Left lung (tissue), 10 donors: Measurements from ENCODE around the gene EXOC1. TPM values are rescaled to one million over a fixed set of nuclear protein-coding genes. Genes with fewer than 3 reads are reported as not detected.

Experiments
- ATAC-seq: fragments of 200-7000 bp; cut with Tn5 transposase; one replicate; pipeline ENCODE4 v1.9.1; 2020; ENCODE audit warnings: moderate library complexity
- DNase-seq, 4 donors: peaks; one replicate each; pipeline ENCODE4 v3.0.0-alpha.2; 2013 to 2020
- H3K27ac ChIP-seq, 2 donors: fragments of 200-600 bp; sonication (generic) in 1 of 2; one replicate each; pipeline versions ENCODE4 v1.5.0 to v1.8.0; 2020 to 2021
- H3K27me3 ChIP-seq, 2 donors: fragments of 200-600 bp; sonication (generic) in 1 of 2; one replicate each; pipeline versions ENCODE4 v1.5.0 to v1.8.0; 2020 to 2021
- H3K36me3 ChIP-seq, 2 donors: fragments of 200-600 bp; sonication (generic) in 1 of 2; one replicate each; pipeline versions ENCODE4 v1.5.0 to v1.8.0; 2020 to 2021
- H3K4me1 ChIP-seq, 2 donors: fragments of 200-600 bp; one replicate each; pipeline ENCODE4 v1.8.0; 2021
- H3K4me3 ChIP-seq, 2 donors: fragments of 200-600 bp; sonication (generic) in 1 of 2; one replicate each; pipeline versions ENCODE4 v1.5.0 to v1.8.0; 2020 to 2021; ENCODE audit warnings: mild to moderate bottlenecking in 1 of 2
- H3K9me3 ChIP-seq, 2 donors: fragments of 200-600 bp; sonication (generic) in 1 of 2; one replicate each; pipeline versions ENCODE4 v1.5.0 to v1.8.0; 2020 to 2021
- intact Hi-C, 2 donors: fragments of 100-400 bp; cut with DNase I; formaldehyde crosslinking; loops; one replicate each; pipeline versions ENCODE4 v1.11.2 to v1.14.2; 2022
- polyA plus RNA-seq, 6 donors: library from polyadenylated mRNA; unstranded; fragments of 120-200 nt; gene quantifications; one replicate each; pipeline ENCODE4 v1.2.1, GENCODE V29; 2013; ENCODE audit not compliant: insufficient read length in 6 of 6
- total RNA-seq, 2 donors: library from RNA; stranded (reverse); fragmentation: NEBNext Ultra II Directional; extraction: Animal tissue kit (Norgen Biotek cat#: 25700); gene quantifications; one replicate each; pipeline ENCODE4 v1.2.1, GENCODE V29; 2021
- TF ChIP-seq, protein P1 (sequence below), 2 donors: fragments of 200-600 bp; sonication (generic) in 1 of 2; IDR thresholded peaks; one replicate each; pipeline versions ENCODE4 v1.5.0 to v1.8.0; 2021; ENCODE audit warnings: antibody characterized with exemption in 2 of 2
- donor health status: DM: no; HTN: yes; CAD: no.
- donor health status: DM: no; HTN: no; CAD: no.

Gene EXOC1
- total and polyA plus RNA-seq, 8 donors, result 30.1 to 53.7 (median 48.0) TPM

DNA sequence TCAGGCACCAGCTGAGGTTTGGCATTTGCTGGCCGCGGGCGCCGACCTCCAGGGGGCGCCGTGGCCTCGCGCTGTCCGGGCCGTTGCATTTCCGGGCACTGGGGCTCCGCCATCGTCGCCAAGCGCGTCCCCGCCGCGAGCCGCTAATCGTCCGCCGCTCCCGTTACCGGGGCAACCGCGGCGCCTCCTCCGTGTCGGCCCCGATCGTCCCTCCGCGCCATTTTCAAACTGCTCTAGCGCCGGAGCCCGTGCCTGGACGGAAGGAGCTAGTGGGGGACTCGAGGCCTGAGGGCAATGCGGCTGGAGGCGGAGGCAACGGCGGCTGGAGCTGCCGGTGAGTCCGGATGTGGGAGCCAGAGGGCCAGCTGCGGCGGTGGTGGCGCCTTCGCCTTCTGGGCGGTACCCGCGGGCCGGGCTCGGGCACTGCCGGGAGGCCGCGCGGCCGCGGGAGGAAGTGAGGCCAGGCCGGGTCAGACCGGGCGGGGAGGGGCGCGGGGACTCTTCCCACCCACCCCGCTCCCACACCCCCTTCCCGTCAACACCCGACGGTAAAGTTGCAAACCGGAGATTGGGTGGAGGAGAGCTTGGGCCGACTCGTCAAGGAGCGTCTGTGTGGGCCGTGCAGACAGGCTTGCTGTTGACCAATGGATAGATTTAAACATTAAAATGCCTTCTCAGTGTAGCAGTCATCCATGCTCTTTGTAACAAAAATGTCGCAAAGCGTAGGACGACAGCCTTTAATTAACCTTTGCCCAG lies 95.5 kb downstream of the EXOC1 start, which contains the start of gene CEP135:
CEP135 (plus strand) TSS at position 220 of the 756 bp plus-strand sequence. CDS start 3,186 bp downstream, outside the sequence.
- Histone ChIP-seq H3K4me1 (peaks cover 4 to 28% of the 10 kb centered on the region in 2 donors), H3K9me3 (no peaks in the 10 kb centered on the region), H3K27ac (peak within 1 kb of the TSS; percentile 95 to 100), H3K36me3 (peaks cover 0 to 14% of the 10 kb centered on the region in 2 donors), H3K4me3 (peak within 1 kb of the TSS; percentile 58 to 66), H3K27me3 (no peaks in the 10 kb centered on the region)
- DNase-seq (peak; percentile 94 to 99 (median 96)), ATAC-seq (peak; percentile 96)
- intact Hi-C loops, result loop anchor here in 1 of 2 donors (10.0 kb wide), 1 partner anchor 356 kb away; no protein-coding TSS in a partner anchor
- TF ChIP-seq, protein P1, sequence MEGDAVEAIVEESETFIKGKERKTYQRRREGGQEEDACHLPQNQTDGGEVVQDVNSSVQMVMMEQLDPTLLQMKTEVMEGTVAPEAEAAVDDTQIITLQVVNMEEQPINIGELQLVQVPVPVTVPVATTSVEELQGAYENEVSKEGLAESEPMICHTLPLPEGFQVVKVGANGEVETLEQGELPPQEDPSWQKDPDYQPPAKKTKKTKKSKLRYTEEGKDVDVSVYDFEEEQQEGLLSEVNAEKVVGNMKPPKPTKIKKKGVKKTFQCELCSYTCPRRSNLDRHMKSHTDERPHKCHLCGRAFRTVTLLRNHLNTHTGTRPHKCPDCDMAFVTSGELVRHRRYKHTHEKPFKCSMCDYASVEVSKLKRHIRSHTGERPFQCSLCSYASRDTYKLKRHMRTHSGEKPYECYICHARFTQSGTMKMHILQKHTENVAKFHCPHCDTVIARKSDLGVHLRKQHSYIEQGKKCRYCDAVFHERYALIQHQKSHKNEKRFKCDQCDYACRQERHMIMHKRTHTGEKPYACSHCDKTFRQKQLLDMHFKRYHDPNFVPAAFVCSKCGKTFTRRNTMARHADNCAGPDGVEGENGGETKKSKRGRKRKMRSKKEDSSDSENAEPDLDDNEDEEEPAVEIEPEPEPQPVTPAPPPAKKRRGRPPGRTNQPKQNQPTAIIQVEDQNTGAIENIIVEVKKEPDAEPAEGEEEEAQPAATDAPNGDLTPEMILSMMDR (IDR thresholded peaks at IDR 0.05), result peak; percentile 92 to 95

GRCh38 chr4:55949482-55949802 lies 96.0 kb downstream of the EXOC1 start:
- intact Hi-C loops, result loop anchor here in 1 of 2 donors (10.0 kb wide), 1 partner anchor 355 kb away; no protein-coding TSS in a partner anchor

GRCh38 chr4:55951191-55951922 lies 97.9 kb downstream of the EXOC1 start:
- ATAC-seq, result no peak
- no peaks in the 10 kb centered on the region for H3K27me3 ChIP-seq
- H3K4me1 ChIP-seq, result peaks cover 4 to 28% of the 10 kb centered on the region in 2 donors
- no peaks in the 10 kb centered on the region for H3K9me3 ChIP-seq
- peaks cover 0 to 36% of the 10 kb centered on the region in 2 donors for H3K36me3 ChIP-seq
- intact Hi-C loops, result no loop called here
- TF ChIP-seq, protein P1 (IDR thresholded peaks at IDR 0.05), result no peak
- H3K27ac ChIP-seq, result peak overlapping the region in 1 of 2 donors; percentile 100
- no peak overlapping the region for H3K4me3 ChIP-seq
- no peak for DNase-seq

More at GRCh38 chr4:55949482-55949802, 96.0 kb downstream of the EXOC1 start:
- peak overlapping the region; percentile 58 to 66 for H3K4me3 ChIP-seq
- H3K4me1 ChIP-seq, result peaks cover 4 to 28% of the 10 kb centered on the region in 2 donors
- no peaks in the 10 kb centered on the region for H3K27me3 ChIP-seq
- peaks cover 0 to 20% of the 10 kb centered on the region in 2 donors for H3K36me3 ChIP-seq
- H3K27ac ChIP-seq, result peak overlapping the region; percentile 95 to 100
- no peaks in the 10 kb centered on the region for H3K9me3 ChIP-seq
- no peak for DNase-seq
- TF ChIP-seq, protein P1 (IDR thresholded peaks at IDR 0.05), result no peak
- no peak for ATAC-seq

Other genes starting within 250 kb of the EXOC1 start
- gene NMU, start 217.3 kb upstream of the EXOC1 start, total RNA-seq, result 1 to 10 TPM in 1 of 2 donors, under 1 TPM in 1; 0.81 to 5.7 TPM
- gene NMU, start 217.3 kb upstream of the EXOC1 start, polyA plus RNA-seq, result 10 to 100 TPM in 1 of 6 donors, 1 to 10 TPM in 5; 3.4 to 36.2 (median 4.7) TPM
- gene EXOC1L, start 33.9 kb upstream of the EXOC1 start, total RNA-seq, result not detected
- gene EXOC1L, start 33.9 kb upstream of the EXOC1 start, polyA plus RNA-seq, result under 1 TPM in 3 of 6 donors, not detected in 3; 0.20 to 0.43 (median 0.36) TPM
- 10 to 100 TPM in 1 of 2 donors, 1 to 10 TPM in 1; 6.4 to 10.4 TPM for gene CEP135, start 95.3 kb downstream of the EXOC1 start, total RNA-seq
- 10 to 100 TPM; 16.0 to 23.0 (median 19.2) TPM for gene CEP135, start 95.3 kb downstream of the EXOC1 start, polyA plus RNA-seq